ENCODE data around the gene SSRP1.
A peak's percentile ranks its signal among the peaks of the same experiment; 100 is the strongest.

SSRP1 gene

DNA sequence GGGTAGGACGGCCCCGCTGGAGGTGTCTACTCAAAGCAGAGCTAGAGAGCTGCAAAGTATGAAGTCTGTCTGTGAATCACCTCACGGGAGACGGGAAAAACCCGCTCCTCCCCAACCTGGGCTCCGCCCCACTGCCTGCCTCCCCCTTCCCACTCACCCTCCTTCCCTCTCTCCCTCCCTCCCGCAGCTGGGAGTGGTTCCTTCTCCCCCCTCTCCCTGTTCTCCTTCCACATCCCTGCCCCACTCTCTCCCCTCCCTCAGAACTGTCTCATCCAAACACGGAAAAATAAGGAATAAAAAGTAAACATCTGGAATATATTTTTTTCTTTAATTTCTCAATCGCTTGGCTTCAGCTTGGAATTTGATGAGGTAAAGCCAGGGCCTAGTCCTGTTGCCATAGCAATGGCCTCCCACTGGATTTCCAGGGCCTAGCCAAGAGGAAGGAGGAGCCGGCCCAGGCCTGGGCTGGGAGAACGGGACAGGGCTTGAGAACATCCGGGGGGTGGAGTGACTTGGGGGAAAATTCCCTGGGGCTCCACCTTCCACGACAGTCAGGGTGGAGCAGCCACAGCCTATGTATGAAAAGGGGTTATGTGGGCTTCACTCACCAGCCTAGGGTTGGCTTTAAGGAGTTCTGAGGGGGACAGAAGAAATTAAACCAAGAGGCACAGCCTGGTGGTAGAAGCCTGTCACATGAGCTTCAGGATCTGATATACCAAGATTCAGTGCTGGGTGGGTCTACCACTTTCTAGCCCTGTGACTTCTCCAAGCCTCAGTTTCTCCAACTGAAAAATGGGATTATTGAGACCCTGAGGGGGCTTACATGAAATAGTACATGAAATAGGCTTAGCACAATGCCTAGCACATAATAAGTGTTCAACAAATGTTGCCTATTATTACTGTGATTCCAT, 13.2 kb downstream of the SSRP1 start (continued):
- TF ChIP-seq, protein P1, sequence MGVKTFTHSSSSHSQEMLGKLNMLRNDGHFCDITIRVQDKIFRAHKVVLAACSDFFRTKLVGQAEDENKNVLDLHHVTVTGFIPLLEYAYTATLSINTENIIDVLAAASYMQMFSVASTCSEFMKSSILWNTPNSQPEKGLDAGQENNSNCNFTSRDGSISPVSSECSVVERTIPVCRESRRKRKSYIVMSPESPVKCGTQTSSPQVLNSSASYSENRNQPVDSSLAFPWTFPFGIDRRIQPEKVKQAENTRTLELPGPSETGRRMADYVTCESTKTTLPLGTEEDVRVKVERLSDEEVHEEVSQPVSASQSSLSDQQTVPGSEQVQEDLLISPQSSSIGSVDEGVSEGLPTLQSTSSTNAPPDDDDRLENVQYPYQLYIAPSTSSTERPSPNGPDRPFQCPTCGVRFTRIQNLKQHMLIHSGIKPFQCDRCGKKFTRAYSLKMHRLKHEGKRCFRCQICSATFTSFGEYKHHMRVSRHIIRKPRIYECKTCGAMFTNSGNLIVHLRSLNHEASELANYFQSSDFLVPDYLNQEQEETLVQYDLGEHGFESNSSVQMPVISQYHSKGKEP (tag by site-specific recombination; IDR thresholded peaks at IDR 0.05): no peak
- TF ChIP-seq ZNF350 (tag by site-specific recombination; IDR thresholded peaks at IDR 0.05) (no peak), ZNF174 (tag by site-specific recombination; IDR thresholded peaks at IDR 0.05) (no peak), HOXD13 (CRISPR knock-in tag; IDR thresholded peaks at IDR 0.05; ENCODE audit: borderline replicate concordance) (no peak), ZNF138 (tag by site-specific recombination; IDR thresholded peaks at IDR 0.05; ENCODE audit: borderline replicate concordance) (no peak), ZBTB17 (tag by site-specific recombination; IDR thresholded peaks at IDR 0.05) (no peak), ZNF211 (tag by site-specific recombination; IDR thresholded peaks at IDR 0.05; ENCODE audit: low read depth) (no peak), ZIC2 (tag by site-specific recombination; IDR thresholded peaks at IDR 0.05) (no peak; the same call in 1 of the 2 replicates), ZNF274 (IDR thresholded peaks at IDR 0.05; ENCODE audit: low read length) (no peak), ZNF274 (tag by site-specific recombination; IDR thresholded peaks at IDR 0.05; ENCODE audit: borderline replicate concordance) (no peak), ZNF624 (tag by site-specific recombination; IDR thresholded peaks at IDR 0.05) (no peak), ZNF341 (tag by site-specific recombination; IDR thresholded peaks at IDR 0.05; ENCODE audit: low read depth) (peak; percentile 84), ZNF221 (tag by site-specific recombination; IDR thresholded peaks at IDR 0.05; ENCODE audit: borderline replicate concordance) (no peak)
- TF ChIP-seq, protein P2, sequence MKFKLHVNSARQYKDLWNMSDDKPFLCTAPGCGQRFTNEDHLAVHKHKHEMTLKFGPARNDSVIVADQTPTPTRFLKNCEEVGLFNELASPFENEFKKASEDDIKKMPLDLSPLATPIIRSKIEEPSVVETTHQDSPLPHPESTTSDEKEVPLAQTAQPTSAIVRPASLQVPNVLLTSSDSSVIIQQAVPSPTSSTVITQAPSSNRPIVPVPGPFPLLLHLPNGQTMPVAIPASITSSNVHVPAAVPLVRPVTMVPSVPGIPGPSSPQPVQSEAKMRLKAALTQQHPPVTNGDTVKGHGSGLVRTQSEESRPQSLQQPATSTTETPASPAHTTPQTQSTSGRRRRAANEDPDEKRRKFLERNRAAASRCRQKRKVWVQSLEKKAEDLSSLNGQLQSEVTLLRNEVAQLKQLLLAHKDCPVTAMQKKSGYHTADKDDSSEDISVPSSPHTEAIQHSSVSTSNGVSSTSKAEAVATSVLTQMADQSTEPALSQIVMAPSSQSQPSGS (tag by site-specific recombination; IDR thresholded peaks at IDR 0.05; ENCODE audit: low read depth): no peak
- TF ChIP-seq, protein P3, sequence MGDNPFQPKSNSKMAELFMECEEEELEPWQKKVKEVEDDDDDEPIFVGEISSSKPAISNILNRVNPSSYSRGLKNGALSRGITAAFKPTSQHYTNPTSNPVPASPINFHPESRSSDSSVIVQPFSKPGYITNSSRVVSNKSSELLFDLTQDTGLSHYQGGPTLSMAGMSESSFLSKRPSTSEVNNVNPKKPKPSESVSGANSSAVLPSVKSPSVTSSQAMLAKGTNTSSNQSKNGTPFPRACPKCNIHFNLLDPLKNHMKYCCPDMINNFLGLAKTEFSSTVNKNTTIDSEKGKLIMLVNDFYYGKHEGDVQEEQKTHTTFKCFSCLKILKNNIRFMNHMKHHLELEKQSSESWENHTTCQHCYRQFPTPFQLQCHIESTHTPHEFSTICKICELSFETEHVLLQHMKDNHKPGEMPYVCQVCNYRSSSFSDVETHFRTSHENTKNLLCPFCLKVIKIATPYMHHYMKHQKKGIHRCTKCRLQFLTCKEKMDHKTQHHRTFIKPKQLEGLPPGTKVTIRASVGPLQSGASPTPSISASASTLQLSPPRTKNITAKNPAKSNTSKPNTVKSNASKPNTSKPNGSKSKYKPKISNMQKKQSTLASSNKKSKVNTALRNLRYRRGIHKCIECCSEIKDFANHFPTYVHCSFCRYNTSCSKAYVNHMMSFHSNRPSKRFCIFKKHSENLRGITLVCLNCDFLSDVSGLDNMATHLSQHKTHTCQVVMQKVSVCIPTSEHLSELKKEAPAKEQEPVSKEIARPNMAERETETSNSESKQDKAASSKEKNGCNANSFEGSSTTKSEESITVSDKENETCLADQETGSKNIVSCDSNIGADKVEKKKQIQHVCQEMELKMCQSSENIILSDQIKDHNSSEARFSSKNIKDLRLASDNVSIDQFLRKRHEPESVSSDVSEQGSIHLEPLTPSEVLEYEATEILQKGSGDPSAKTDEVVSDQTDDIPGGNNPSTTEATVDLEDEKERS (tag by site-specific recombination; IDR thresholded peaks at IDR 0.05): no peak
- TF ChIP-seq, protein P4, sequence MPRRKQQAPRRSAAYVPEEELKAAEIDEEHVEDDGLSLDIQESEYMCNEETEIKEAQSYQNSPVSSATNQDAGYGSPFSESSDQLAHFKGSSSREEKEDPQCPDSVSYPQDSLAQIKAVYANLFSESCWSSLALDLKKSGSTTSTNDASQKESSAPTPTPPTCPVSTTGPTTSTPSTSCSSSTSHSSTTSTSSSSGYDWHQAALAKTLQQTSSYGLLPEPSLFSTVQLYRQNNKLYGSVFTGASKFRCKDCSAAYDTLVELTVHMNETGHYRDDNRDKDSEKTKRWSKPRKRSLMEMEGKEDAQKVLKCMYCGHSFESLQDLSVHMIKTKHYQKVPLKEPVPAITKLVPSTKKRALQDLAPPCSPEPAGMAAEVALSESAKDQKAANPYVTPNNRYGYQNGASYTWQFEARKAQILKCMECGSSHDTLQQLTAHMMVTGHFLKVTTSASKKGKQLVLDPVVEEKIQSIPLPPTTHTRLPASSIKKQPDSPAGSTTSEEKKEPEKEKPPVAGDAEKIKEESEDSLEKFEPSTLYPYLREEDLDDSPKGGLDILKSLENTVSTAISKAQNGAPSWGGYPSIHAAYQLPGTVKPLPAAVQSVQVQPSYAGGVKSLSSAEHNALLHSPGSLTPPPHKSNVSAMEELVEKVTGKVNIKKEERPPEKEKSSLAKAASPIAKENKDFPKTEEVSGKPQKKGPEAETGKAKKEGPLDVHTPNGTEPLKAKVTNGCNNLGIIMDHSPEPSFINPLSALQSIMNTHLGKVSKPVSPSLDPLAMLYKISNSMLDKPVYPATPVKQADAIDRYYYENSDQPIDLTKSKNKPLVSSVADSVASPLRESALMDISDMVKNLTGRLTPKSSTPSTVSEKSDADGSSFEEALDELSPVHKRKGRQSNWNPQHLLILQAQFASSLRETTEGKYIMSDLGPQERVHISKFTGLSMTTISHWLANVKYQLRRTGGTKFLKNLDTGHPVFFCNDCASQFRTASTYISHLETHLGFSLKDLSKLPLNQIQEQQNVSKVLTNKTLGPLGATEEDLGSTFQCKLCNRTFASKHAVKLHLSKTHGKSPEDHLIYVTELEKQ (tag by site-specific recombination; IDR thresholded peaks at IDR 0.05; ENCODE audit: borderline replicate concordance): no peak
- TF ChIP-seq, protein P5, sequence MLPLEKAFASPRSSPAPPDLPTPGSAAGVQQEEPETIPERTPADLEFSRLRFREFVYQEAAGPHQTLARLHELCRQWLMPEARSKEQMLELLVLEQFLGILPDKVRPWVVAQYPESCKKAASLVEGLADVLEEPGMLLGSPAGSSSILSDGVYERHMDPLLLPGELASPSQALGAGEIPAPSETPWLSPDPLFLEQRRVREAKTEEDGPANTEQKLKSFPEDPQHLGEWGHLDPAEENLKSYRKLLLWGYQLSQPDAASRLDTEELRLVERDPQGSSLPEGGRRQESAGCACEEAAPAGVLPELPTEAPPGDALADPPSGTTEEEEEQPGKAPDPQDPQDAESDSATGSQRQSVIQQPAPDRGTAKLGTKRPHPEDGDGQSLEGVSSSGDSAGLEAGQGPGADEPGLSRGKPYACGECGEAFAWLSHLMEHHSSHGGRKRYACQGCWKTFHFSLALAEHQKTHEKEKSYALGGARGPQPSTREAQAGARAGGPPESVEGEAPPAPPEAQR (tag by site-specific recombination; IDR thresholded peaks at IDR 0.05): no peak
- TF ChIP-seq, protein P6, sequence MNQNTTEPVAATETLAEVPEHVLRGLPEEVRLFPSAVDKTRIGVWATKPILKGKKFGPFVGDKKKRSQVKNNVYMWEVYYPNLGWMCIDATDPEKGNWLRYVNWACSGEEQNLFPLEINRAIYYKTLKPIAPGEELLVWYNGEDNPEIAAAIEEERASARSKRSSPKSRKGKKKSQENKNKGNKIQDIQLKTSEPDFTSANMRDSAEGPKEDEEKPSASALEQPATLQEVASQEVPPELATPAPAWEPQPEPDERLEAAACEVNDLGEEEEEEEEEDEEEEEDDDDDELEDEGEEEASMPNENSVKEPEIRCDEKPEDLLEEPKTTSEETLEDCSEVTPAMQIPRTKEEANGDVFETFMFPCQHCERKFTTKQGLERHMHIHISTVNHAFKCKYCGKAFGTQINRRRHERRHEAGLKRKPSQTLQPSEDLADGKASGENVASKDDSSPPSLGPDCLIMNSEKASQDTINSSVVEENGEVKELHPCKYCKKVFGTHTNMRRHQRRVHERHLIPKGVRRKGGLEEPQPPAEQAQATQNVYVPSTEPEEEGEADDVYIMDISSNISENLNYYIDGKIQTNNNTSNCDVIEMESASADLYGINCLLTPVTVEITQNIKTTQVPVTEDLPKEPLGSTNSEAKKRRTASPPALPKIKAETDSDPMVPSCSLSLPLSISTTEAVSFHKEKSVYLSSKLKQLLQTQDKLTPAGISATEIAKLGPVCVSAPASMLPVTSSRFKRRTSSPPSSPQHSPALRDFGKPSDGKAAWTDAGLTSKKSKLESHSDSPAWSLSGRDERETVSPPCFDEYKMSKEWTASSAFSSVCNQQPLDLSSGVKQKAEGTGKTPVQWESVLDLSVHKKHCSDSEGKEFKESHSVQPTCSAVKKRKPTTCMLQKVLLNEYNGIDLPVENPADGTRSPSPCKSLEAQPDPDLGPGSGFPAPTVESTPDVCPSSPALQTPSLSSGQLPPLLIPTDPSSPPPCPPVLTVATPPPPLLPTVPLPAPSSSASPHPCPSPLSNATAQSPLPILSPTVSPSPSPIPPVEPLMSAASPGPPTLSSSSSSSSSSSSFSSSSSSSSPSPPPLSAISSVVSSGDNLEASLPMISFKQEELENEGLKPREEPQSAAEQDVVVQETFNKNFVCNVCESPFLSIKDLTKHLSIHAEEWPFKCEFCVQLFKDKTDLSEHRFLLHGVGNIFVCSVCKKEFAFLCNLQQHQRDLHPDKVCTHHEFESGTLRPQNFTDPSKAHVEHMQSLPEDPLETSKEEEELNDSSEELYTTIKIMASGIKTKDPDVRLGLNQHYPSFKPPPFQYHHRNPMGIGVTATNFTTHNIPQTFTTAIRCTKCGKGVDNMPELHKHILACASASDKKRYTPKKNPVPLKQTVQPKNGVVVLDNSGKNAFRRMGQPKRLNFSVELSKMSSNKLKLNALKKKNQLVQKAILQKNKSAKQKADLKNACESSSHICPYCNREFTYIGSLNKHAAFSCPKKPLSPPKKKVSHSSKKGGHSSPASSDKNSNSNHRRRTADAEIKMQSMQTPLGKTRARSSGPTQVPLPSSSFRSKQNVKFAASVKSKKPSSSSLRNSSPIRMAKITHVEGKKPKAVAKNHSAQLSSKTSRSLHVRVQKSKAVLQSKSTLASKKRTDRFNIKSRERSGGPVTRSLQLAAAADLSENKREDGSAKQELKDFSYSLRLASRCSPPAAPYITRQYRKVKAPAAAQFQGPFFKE (tag by site-specific recombination; IDR thresholded peaks at IDR 0.05; ENCODE audit: borderline replicate concordance): no peak

All from HEK293 (cell line).